GM12891 (cell line): ENCODE measurements around the gene TTC28.
"Not testable (repeated sequence)": the region's sequence is repeated elsewhere in the genome, so short reads cannot be mapped to it uniquely, and the experiment has no call there.

Experiments
- DNase-seq: peaks from one replicate; pipeline ENCODE4 v3.0.0; 2011; ENCODE audit warnings: low spot score; ENCODE audit not compliant: insufficient read length
- FAIRE-seq: peaks from 2 replicates; lab custom pipeline; 2011; peaks lifted over from hg19 to GRCh38; lab: Jason Lieb, UNC
- PAX5 ChIP-seq: IDR thresholded peaks from 2 replicates; pipeline ENCODE4 v1.6.1; 2011; ENCODE audit warnings: low read length, moderate library complexity, mild to moderate bottlenecking; ENCODE audit not compliant: insufficient read depth, severe bottlenecking
- POLR2A ChIP-seq: IDR thresholded peaks from 2 replicates; pipeline ENCODE4 v1.6.1; 2011; ENCODE audit warnings: low read depth, low read length, control low read depth
- POLR2AphosphoS5 ChIP-seq: IDR thresholded peaks from 2 replicates; pipeline ENCODE4 v1.6.1; 2011; ENCODE audit warnings: low read depth, low read length, control low read depth
- POU2F2 ChIP-seq: IDR thresholded peaks from 2 replicates; pipeline ENCODE4 v1.6.1; 2011; ENCODE audit warnings: low read depth, mild to moderate bottlenecking, control low read depth, low read length, moderate library complexity
- SPI1 ChIP-seq: IDR thresholded peaks from 2 replicates; pipeline ENCODE4 v1.6.1; 2011; ENCODE audit warnings: low read depth, low read length, control low read depth
- TAF1 ChIP-seq: IDR thresholded peaks from 2 replicates; pipeline ENCODE4 v1.6.1; 2011; ENCODE audit warnings: low read depth, low read length, control low read depth

TTC28 gene

GRCh38 chr22:28222976-28223745 lies 456.5 kb downstream of the TTC28 start:
- no peak for FAIRE-seq
- TF ChIP-seq POLR2A: no peak
- TF ChIP-seq POU2F2: no peak
- TF ChIP-seq PAX5: no peak
- no peak for TF ChIP-seq TAF1
- TF ChIP-seq SPI1: no peak
- TF ChIP-seq POLR2AphosphoS5: no peak
- DNase-seq: no peak

GRCh38 chr22:28222571-28222970 lies 457.1 kb downstream of the TTC28 start:
- TF ChIP-seq PAX5: no peak
- no peak for TF ChIP-seq POU2F2
- no peak for TF ChIP-seq TAF1
- TF ChIP-seq POLR2A: no peak
- TF ChIP-seq POLR2AphosphoS5: no peak
- TF ChIP-seq SPI1: no peak
- FAIRE-seq (no peak), DNase-seq (no peak)

DNA sequence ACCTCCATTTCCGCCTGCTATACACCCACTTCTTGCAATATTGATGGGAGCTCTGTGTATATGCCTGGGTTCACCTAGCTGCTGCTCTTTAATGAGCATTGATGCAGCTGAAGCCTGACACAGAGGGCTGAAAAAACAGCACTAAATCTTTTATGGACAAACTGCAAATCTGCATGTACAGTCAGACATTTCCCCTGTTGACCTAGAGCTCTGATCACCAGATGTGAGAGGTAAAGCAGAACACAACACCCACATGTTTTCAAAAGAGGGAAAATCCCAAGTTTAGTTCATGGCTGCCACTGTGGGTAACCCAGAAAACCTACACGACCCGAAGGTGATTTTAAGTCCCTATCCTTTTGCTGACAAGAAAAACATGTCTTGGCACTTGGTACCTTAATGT lies 457.6 kb downstream of the TTC28 start:
- DNase-seq (no peak), FAIRE-seq (no peak)
- no peak for TF ChIP-seq POU2F2
- no peak for TF ChIP-seq POLR2AphosphoS5
- no peak for TF ChIP-seq SPI1
- TF ChIP-seq POLR2A: no peak
- TF ChIP-seq PAX5: no peak
- no peak for TF ChIP-seq TAF1

DNA sequence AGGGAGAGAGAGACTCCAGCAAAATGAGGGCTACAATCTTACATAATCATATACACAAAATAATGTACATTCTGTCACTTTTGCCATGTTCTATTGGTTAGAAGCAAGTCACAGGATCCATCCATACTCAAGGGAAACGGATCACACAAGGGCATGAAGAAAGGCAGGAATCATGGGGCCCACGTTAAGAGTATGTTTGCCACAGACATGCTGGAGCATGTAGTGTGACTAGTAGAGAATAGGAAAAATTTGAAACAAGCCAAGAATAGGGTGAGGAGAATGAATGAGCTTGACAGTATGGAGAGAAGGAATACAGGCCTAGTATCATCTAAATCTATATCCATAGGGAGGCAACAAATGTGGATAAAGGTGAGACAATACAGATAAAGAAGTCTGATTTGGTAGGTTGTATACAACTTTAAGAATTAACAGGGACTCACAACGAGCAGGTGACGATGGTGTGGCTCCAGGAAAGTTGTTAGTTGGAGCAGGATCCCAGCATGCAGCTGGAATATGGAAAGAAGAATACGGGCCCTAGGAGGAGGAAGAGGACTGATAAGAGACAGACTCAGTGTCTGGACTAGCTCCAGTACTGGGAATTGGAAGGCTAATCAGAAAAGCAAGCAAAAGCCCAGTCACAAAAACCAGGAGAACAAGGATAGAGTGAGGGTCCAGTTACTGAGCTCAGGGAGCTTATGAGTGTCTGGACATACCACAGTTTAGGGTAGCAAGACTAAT lies 458.8 kb downstream of the TTC28 start:
- FAIRE-seq: no peak
- DNase-seq: no peak
- TF ChIP-seq TAF1 (no peak), SPI1 (no peak), PAX5 (no peak), POU2F2 (no peak), POLR2AphosphoS5 (no peak)

GRCh38 chr22:28217277-28217676 lies 462.4 kb downstream of the TTC28 start:
- no peak for DNase-seq
- FAIRE-seq: no peak
- TF ChIP-seq PAX5 (no peak), POU2F2 (no peak), TAF1 (no peak), POLR2A (no peak), SPI1 (no peak), POLR2AphosphoS5 (no peak)

DNA sequence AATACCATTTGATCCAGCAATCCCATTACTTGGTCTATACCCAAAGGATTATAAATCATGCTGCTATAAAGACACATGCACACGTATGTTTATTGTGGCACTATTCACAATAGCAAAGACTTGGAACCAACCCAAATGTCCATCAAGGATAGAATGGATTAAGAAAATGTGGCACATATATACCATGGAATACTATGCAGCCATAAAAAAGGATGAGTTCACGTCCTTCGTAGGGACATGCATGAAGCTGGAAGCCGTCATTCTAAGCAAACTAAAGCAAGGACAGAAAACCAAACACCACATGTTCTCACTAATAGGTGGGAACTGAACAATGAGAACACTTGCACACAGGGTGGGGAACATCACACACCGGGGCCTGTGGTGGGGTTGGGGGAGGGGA lies 464.9 kb downstream of the TTC28 start:
- not testable (repeated sequence) for FAIRE-seq, DNase-seq

- not testable (repeated sequence) for DNase-seq, FAIRE-seq
Observed at GRCh38 chr22:28209457-28209856, 470.2 kb downstream of the TTC28 start.

DNA sequence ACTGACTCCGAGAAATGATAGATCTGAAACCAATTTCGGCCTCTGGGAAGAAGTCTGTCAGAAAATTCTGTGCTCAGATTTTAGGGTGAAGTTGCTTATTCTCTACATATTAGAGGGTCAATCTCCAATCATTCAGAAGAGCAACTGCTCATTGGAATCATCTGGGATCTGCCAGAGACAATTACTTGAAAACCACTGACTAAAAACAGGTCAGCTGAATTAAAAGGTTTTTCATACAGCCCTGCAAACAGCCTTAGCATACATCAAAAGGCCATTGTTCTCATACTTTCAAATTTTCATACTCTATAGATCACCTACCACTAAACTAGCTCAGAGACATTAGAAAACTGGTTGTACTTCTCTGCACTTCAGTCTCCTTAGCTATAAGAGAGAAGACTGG lies 470.9 kb downstream of the TTC28 start:
- no peak for DNase-seq
- TF ChIP-seq POLR2A (no peak), POU2F2 (no peak), TAF1 (no peak), SPI1 (no peak), PAX5 (no peak), POLR2AphosphoS5 (no peak)
- FAIRE-seq: no peak

DNA sequence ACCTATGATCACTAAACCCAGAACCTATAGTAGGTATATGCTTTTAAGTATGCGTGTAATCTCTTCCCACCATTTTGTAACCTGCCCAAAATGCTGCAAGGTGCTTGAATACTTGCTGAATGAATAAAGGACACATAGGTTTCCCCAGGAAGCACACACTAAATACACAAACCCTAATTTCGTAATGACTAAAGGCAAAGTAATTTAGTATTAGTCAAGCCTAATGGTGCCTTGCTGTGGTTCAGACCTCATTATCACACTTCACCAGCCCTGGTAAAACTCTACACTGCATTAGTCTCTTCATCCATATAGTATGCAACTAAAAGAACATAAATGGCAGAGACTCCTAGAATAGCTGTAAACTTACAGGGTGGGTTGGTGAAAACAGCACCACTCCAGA lies 471.6 kb downstream of the TTC28 start:
- TF ChIP-seq TAF1 (no peak), PAX5 (no peak), SPI1 (no peak), POU2F2 (no peak), POLR2AphosphoS5 (no peak), POLR2A (no peak)
- FAIRE-seq (no peak), DNase-seq (no peak)

DNA sequence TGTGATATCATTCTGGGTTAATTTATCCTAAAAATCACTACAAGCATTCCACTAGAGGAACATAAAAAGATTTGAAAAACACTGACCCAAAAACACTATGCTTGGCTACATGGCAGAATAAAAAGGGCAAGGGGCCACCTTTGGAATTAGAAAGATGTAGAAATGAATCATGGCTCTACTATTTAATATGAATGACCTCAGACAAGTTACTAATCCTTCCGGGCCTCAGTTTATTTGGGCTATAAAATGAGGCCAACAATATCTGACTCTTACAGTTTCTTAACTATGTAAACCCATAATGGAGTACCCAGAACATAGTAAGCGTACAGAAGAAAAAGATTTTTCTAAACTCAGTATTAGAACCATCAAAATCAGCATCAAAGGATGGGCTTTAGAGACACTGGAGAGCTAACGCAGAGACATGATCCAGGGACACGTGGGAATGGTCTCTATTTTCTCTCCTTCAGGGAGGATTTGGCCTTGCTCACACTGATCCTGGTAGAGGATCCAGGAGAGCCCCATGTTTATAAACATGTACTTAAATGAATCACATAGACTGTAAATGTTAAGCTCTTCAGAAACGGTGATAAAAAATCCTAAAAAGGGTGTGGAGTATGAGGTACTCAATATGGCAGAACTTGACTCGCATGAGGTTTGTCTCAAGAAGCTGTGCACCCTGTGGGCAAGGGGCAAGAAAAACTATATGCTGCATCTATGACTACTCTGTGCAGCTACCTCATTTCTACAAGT lies 472.2 kb downstream of the TTC28 start:
- FAIRE-seq (no peak), DNase-seq (no peak)
- TF ChIP-seq SPI1 (no peak), POLR2AphosphoS5 (no peak), PAX5 (no peak)
